ENCODE measurements around the gene USP24. TPM values are rescaled to one million over a fixed set of nuclear protein-coding genes. Genes with fewer than 3 reads are reported as not detected.

USP24 gene
- total and polyA plus RNA-seq, 2 donors (not counting 3 experiments of a cell fraction or from before 2014, with no cell fraction given) = 8.2 to 30.0 TPM

DNA sequence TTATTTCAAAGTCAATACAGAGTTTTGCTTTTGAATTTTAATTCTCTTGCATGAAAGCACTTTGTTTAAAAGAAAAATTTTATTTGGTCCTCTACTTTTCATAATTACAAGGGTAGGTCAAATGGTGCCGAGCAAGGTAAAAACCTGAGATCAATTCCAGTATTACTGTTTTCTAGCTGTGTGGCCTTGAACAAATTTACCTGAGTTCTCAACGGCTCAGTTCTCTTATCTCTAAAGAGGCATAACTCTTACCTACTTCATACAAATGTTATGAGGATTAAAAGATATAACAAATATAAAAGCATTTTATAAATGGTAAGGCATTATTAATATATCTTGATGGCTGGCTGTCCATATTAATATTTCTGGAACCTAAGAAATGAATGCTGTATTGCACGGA, 42.5 kb downstream of the USP24 start:
- Histone ChIP-seq H3K4me2 (ENCODE audit: insufficient read depth, low read length) (no peak overlapping the region), H3K9me3 (replicated peaks; ENCODE audit: control insufficient read depth, insufficient read depth, low read length) (no peaks in the 10 kb centered on the region), H3K9me1 (replicated peaks; ENCODE audit: control insufficient read depth, extremely low read depth, insufficient read depth, low read length) (no peaks in the 10 kb centered on the region), H3K27ac (ENCODE audit: insufficient read depth, low read depth, low read length) (no peak overlapping the region), H3K9ac (replicated peaks; ENCODE audit: extremely low read depth, insufficient read depth, low read length) (no peak overlapping the region), H4K20me1 (replicated peaks; ENCODE audit: control insufficient read depth, extremely low read depth, insufficient read depth, low read length) (peaks cover under 1% of the 10 kb centered on the region), H2AFZ (ENCODE audit: low read depth, low read length) (no peak overlapping the region), H3K4me1 (ENCODE audit: control insufficient read depth, extremely low read depth, insufficient read depth, low read length) (no peaks in the 10 kb centered on the region), H3K79me2 (ENCODE audit: control insufficient read depth, insufficient read depth, low read length) (no peaks in the 10 kb centered on the region), H3K36me3 (ENCODE audit: control insufficient read depth in 2 of 2, extremely low read depth in 1 of 2, insufficient read depth in 2 of 2, low read length in 2 of 2) (peaks cover 2 to 4% of the 10 kb centered on the region in 2 experiments), H3K4me3 (replicated peaks in 1 of 3; ENCODE audit: insufficient read depth in 1 of 3, low read depth in 1 of 3, low read length in 3 of 3) (no peak overlapping the region), H3K27me3 (ENCODE audit: control insufficient read depth in 2 of 2, insufficient read depth in 2 of 2, low read length in 2 of 2) (no peaks in the 10 kb centered on the region)
- ChIA-PET CTCF (interaction anchor here (1.3 kb wide), 1 partner anchor 105 kb away, joined by 3 read pairs; no protein-coding TSS in a partner anchor), POLR2A (no interaction called here)
- no peak for DNase-seq (ENCODE audit: low read depth, low spot score)
- TF ChIP-seq FOS (IDR thresholded peaks at IDR 0.05; ENCODE audit: borderline replicate concordance, insufficient read depth, low read length) = no peak
- TF ChIP-seq, protein P1, sequence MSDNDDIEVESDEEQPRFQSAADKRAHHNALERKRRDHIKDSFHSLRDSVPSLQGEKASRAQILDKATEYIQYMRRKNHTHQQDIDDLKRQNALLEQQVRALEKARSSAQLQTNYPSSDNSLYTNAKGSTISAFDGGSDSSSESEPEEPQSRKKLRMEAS (IDR thresholded peaks at IDR 0.05; ENCODE audit: insufficient read depth, insufficient read length) = no peak
- TF ChIP-seq MYC (IDR thresholded peaks at IDR 0.05; ENCODE audit: low read depth, low read length) = no peak
- TF ChIP-seq GATA2 (IDR thresholded peaks at IDR 0.05; ENCODE audit: insufficient read depth, insufficient read length, low read depth, low read length) = no peak
- TF ChIP-seq POLR2AphosphoS5 (IDR thresholded peaks at IDR 0.05; ENCODE audit: insufficient read depth, low read depth, low read length) = no peak
- TF ChIP-seq POLR2A (IDR thresholded peaks at IDR 0.05; ENCODE audit: low read depth, low read length) = no peak
- TF ChIP-seq JUN (IDR thresholded peaks at IDR 0.05; ENCODE audit: borderline replicate concordance, insufficient read depth, insufficient read length, low read depth) = no peak
- no peak for TF ChIP-seq EZH2 (IDR thresholded peaks at IDR 0.05; ENCODE audit: borderline replicate concordance, low read depth, low read length, severe bottlenecking)
- TF ChIP-seq, protein P2, sequence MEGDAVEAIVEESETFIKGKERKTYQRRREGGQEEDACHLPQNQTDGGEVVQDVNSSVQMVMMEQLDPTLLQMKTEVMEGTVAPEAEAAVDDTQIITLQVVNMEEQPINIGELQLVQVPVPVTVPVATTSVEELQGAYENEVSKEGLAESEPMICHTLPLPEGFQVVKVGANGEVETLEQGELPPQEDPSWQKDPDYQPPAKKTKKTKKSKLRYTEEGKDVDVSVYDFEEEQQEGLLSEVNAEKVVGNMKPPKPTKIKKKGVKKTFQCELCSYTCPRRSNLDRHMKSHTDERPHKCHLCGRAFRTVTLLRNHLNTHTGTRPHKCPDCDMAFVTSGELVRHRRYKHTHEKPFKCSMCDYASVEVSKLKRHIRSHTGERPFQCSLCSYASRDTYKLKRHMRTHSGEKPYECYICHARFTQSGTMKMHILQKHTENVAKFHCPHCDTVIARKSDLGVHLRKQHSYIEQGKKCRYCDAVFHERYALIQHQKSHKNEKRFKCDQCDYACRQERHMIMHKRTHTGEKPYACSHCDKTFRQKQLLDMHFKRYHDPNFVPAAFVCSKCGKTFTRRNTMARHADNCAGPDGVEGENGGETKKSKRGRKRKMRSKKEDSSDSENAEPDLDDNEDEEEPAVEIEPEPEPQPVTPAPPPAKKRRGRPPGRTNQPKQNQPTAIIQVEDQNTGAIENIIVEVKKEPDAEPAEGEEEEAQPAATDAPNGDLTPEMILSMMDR (IDR thresholded peaks at IDR 0.05; ENCODE audit: extremely low read depth in 1 of 2, insufficient read depth in 1 of 2, low read depth in 1 of 2, low read length in 2 of 2) = no peak
- no TSS peak for BruUV-seq (replicated peaks)
- intact Hi-C loops (cut with micrococcal nuclease) = no loop called here
- no peak for FAIRE-seq
- dilution Hi-C loops (cut with MboI; ENCODE audit: extremely low pct_ligation_motif_present, low sequenced_read_pairs) = no loop called here

Measured in endothelial cell of umbilical vein (primary cell).